Activated gamma-delta T cell treated with Interleukin-2 at 50 U/mL for 16 hours (primary cell): ENCODE data around the gene SLC22A13.
"Not testable (repeated sequence)": the region's sequence is repeated elsewhere in the genome, so short reads cannot be mapped to it uniquely, and the experiment has no call there.

Source experiments
- DNase-seq: peaks from one replicate; pipeline ENCODE4 v3.0.0-alpha.2; 2020

The SLC22A13 gene, protein sequence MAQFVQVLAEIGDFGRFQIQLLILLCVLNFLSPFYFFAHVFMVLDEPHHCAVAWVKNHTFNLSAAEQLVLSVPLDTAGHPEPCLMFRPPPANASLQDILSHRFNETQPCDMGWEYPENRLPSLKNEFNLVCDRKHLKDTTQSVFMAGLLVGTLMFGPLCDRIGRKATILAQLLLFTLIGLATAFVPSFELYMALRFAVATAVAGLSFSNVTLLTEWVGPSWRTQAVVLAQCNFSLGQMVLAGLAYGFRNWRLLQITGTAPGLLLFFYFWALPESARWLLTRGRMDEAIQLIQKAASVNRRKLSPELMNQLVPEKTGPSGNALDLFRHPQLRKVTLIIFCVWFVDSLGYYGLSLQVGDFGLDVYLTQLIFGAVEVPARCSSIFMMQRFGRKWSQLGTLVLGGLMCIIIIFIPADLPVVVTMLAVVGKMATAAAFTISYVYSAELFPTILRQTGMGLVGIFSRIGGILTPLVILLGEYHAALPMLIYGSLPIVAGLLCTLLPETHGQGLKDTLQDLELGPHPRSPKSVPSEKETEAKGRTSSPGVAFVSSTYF

DNA sequence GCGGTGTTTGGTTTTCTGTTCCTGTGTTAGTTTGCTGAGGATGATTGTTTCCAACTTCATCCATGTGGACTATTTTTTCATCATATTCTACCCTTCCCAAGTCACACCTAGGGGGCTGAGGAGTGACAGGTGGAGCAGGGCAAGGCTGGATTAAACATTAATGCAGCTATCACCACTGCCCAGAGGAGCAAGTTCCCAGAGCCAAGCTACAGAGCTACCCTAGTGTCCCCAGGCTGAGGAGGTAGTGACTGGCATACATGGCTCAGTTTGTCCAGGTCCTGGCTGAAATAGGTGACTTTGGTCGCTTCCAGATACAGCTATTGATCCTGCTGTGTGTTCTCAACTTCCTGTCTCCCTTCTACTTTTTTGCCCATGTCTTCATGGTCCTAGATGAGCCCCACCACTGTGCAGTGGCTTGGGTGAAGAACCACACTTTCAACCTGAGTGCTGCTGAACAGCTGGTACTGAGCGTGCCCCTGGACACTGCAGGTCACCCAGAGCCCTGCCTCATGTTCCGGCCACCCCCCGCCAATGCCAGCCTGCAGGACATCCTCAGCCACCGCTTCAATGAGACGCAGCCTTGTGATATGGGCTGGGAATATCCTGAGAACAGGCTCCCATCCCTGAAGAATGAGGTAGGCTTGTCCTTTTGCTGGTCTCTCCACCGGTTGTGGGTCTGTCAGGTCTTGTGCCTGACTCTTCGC, at the start of gene SLC22A13:
Gene SLC22A13, plus strand, starts transcription at position 209 of the 704 bp plus-strand sequence. Its CDS starts 49 bp downstream, at position 258.
- no peak for DNase-seq

DNA sequence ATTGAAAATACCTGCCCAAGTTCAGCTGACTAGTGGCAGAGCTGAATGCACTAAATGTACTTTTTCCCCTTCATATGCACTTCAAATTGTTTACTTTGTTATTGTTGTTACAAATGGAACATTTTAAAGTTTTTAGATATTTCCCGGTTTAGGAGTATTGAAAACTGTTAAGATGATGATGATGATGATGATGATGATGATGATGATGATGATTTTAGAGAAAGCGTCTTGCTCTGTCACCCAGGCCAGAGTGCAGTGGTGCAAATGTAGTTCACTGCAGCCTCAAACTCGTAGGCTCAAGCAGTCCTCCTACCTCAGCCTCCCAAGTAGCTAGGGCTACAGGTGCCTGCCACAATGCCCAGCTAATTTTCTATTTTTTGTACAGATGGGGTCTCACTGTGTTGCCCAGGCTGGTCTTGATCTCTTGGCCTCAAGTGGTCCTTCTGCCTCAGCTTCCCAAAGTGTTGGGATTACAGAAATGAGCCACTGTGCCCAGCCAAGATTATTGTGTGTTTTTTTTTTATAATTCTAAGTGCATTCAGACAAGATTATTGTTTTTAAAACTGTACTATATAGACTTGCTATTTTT, 45.9 kb upstream of the SLC22A13 start:
- no peak for DNase-seq

DNA sequence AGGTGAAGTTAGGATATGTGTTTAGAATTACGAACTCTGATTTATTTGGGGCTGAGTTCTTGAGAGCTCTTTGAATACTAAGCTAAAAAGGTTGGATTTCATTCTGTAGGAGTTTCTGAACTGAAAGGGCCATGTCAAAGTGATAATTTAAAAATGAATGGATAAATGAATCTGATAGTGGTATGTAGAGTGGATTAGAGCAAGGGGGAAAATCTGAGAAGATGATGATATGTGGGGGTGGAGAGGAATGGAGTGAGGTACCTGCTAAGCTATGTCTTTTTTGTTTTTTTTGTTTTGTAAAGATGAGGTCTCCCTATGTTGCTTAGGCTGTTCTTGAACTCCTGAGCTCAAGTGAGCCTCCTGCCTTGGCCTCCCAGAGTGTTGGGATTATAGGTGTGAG, 44.6 kb upstream of the SLC22A13 start:
- DNase-seq, result no peak

DNA sequence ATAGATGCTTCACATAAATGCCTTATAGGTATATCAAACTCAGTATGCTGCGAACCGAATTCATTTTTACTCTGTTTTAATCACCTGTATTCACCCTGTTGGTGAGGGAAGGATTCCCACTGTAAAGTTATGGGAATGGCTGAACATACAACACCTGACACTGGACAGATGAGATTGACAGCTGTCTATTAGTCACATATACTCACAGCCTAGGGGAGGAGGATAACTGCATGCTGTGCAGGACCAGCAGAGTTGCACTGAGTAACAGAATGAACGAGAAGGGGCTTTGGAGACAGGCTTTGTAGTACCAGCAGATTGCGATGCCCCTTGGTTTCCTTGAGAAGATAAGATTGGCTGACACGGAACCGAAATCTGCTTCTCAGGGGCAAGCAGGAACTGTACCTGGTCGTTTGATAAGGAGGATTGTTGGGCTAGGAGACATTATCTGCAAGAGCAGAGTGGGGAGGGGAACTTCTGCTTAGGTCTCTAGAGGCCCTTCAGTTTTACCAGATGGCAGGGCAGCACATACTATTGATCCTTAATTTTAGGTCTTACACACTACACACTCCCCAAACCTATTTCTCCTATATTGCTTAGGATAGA, 43.5 kb upstream of the SLC22A13 start:
- DNase-seq, result no peak

DNA sequence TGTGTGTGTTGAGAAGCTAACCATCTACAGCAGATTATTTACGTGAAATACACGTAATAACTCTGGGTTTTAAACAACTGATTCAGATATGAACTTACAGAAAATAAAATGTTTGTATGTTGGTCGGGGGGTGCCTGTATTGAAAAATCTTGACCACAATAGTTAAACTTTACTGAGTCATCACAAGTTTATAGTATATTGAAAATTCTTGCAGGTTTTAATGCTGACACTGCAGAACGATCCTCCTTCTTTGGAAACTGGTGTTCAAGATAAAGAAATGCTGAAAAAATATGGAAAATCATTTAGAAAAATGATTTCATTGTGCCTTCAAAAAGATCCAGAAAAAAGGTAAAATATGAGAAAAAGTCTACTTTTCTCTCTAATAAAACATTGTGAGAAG, 41.3 kb upstream of the SLC22A13 start:
- DNase-seq, result no peak

DNA sequence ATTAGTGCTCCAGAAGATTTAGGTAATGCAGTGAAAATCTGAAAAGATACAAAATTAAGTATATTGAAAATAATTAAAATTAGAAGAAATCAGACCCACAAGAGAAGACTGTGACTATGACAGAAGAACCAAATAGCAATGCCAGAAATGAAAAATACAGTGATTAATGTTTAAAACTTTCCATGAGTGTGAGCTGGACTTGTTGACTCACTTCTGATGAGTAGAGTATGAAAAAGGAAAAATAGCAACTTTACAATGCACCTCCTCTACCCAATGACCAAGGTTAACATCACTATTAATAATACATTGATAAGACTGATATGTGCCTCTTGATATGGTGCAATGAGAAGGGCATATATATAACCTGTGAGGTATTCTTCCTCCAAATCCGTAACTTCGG, 39.3 kb upstream of the SLC22A13 start:
- DNase-seq, result no peak

DNA sequence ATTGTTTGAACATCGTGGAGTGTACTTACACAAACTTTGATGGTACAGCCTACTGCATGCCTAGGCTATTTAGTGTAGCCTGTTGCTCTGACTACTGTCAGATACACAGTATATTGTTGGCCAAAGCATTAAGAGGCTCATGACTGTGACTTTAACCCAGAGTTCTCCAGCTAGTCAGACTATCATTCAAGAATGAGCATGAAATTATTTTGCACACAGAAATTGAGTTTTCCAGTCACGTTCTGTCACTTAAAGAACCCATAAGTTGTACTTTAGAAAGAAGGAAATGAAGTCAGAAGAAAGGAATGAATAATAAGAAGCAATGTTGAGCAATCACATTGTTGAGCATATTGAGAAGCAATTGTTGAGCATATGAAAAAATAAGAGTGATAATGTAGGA, 37.6 kb upstream of the SLC22A13 start:
- DNase-seq, result no peak

DNA sequence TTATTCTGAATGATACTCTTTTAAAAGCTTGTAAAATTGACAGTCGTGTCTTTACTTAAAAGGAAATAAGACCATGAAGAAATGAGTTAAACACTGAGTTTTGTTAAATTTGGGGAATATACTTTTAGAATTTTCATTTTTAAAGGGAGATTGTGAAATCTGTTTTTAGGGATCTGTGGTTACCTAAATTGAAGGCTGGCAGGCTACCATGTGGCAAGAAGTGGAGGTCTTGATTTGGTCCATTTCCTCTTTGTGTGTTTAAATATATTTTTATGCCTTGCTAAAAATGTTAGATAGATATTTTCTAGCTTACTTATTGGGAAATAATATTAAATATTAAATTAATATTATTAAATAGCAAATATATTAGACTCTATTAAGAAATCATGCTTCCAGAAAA, 36.6 kb upstream of the SLC22A13 start:
- no peak for DNase-seq

DNA sequence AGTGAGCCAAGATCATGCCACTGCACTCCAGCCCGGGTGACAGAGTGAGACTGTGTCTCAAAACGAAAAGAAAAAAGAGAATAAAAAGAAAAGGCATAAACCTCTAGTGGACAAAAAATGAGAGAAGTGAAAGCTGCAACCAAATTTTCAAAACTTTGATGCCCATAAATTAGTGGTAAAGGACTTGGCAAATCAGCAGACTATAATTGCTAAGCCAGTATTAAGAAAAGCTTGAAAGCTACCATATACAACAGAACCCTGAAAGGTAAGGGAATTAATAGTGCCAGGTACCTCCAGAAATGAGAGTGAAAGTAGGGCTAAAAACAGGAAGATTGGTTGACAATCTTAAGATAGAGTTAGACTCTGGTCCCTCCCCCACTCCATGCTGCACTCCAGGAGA, 32.9 kb upstream of the SLC22A13 start:
- no peak for DNase-seq

DNA sequence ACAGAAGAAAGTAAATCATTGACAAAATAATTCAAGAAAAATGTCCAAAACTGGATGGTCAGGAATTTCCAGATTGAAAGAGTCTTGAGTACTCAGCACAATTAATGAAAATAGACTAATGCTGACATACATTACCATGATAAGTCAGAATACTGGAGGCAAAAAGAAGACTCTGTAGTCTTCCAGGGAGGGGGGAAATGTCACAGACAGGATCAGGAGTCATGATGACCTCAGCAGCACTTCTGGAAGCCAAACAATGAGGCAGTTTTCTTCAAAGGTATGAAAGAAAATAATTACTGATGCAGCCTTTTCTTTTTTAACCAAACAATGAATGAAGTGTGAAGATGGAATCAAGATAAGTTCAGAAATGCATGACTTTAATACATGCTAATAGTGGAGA, 30.1 kb upstream of the SLC22A13 start:
- DNase-seq, result no peak

DNA sequence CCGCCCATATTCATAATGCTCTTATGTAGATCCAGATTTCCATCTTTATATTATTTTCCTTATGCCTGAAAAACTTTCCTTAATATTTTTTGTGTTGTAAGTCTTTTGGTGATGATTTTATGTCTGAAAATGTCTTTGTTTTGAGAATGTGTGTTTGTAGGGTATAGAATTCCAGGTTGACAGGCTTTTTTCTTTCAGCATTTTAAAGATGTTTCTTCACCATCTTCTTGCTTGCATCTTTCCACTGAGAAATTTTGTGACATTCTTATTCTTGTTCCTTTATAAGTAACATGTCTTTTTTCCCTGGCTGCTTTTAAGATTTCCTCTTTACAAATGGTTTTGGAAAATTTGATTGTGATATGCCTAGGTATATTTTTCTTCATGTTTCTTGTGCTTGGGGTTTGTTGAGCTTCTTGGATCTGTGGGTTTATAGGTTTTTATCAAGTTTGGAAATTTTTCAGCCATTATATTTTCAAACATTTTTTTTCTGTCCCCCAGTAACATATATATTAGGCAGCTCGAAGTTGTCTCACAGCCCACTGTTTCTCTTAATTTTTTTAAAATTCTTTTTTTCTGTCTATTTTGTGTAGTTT, 27.1 kb upstream of the SLC22A13 start:
- DNase-seq, result no peak

DNA sequence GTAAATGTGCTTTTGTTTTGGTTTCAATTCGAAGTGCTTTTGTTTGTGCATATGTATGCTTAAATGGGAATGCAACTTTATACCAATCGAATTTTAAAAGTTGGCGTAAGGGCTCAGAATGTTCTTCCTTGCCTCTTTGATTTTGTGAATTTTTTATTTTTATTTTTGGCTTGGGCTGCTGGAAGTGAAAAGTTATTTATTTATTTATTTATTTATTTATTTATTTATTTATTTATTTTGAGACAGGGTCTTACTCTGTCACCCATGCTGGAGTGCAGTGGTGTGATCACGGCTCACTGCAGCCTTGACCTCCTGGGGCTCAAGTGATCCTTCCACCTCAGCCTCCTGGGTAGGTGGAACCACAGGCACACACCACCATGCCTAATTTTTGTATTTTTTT, 22.8 kb upstream of the SLC22A13 start:
- DNase-seq, result not testable (repeated sequence)

DNA sequence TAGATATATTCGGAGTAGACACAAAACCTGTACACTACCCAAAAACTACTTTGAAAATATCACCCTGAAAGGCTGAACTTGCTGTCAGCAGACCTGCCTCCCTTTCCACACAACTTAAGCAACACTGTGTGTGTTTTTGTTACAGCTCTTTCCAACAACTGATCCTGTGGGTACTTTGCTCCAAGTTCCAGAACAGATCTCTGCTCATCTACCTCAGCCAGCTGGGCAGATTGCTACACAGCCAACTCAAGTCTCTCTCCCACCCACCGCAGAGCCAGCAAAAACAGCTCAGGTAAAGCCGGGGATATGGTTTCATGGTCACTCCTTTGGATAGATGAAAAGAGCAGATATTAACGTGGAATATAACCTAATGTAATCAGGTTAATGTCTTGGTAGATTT, 19.7 kb upstream of the SLC22A13 start:
- no peak for DNase-seq

DNA sequence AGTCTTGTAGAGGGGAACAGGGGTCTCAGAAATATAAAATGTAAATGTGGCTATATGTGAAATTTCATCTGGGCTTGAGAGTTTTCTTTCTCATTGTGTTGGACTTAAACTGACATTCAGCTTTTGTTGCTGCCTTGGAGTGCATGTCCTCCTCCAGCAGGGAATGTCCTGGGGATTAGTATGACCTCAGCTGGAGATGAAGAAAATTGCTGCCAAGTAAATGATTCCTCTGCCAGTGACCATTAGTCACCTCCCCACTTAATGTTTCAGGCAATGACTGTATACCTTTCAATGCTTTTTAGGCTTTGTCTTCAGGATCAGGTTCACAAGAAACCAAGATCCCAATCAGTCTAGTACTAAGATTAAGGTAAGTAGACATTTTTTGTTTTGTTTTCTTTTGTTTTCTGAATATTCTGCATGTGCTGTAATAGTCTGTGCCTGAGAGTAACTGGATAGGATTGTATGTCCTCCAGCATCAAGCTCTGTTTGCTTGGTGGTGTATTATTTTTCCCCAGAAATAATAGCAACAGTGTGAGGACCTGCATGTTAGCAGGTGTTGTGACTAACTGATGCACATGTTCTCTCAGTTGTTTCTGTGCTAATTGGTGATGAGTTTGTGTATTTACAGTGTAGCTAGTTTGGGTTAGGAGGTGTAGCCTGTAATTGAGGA, 18.1 kb upstream of the SLC22A13 start:
- no peak for DNase-seq

DNA sequence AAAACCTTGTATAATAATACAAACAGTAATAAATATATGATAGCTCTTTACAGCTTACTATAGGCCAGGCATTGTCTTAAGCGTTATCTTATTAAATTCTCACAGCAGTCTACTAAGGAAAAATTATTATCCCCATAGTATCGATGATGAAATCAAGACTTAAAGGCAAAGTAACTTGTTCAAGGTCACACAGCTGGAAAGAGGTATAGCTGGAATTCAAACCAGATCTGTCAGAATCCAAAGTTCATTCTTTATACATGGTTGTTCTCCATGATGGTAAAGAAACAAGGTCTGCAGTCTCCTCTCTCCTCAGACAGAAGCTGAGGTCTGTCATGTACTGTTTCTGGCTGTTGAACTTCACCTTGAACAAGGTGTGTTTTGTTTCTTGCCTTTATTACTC, 15.4 kb upstream of the SLC22A13 start:
- no peak for DNase-seq

DNA sequence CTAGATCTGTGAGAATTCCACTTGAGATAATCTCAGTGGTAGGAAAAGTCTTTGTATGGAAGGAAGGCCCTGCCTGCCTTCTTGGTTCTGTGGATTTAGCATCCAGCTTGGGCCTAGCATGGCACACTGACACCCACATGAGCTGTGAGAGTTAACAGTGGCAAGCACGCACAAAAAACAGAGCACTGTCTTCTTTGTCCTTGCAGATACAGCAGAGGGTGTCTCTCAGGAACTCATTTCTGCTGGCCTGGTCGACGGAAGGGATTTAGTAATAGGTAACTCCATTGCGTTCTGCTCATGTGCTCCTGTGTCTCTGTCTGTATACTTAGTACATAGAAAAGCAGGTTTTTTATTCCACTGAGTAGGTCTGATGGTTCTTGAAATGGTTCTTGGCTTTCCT, 14.4 kb upstream of the SLC22A13 start:
- DNase-seq, result no peak

DNA sequence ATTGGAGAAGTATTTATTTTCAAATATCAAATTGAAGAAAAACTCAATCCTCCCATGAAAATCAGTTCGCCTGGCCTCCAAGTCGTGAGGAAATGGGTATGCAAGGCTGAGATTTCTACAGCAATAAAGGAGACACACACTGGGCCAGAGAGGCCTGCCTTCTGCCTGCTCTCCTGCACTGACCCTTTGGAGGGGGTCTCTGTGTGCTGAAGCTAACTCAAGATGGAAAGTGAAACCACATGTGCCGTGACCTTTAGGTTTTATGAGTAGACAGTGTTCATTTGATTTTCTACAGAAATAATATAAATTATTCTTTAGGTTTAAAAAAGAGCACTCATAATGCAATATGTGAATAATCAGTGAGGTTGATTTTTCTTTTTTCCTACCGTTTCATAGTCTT, 11.9 kb upstream of the SLC22A13 start:
- no peak for DNase-seq

DNA sequence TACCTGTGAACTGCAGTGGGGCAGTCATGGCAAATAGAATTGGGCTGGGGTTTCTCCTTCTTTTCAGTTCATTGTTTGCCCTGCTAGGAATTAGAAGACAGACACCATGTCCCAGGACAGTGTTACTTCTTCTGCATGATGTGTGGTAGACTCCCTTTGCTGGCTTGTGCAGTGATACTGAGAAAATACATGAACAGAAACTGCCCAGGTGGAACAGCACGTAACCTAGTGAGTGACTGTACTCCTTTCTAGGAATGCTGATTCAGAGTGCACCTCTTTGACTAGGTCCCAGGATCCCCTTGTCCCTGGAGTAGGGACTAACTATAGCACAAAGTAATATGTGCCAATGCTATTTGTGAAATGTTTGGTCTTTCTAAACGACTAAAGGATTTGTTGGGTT, 10.7 kb upstream of the SLC22A13 start:
- no peak for DNase-seq

DNA sequence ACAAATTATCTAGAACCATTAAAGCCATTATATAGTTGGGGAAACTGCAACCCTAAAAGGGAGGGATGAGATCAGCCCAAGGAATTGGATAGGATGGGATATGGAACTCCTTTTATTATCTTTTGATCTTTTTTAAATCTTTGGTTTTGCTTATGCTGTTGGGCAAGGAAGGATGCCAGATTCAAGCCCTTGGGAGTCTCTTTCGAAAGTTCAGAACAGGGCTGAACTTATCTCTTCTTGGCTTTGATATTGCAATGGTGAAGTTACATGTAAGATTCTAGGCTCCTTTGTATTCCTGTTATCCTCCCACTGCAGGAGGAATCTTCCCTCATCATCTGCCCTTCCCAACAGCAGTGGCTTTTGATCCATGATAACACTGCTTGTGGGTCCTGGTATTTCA, 10.0 kb upstream of the SLC22A13 start:
- DNase-seq, result no peak

DNA sequence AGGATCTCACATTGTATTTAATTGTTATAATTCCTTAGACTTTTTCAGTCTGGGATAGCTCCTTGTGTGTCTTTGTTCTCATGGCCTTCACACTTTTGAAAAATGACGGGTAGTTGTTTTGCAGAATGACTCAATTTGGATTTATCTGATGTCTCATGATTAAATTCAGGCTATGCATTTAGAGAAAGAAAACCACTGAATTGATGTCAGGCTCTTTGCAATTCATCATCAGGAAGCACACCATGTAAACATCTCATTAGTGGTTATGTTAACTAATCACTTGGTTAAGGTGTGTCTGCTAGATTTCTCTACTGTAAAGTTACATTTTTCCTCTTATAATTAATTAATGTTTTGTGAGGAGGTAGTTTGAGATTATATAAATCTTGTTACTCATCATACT, 8.0 kb upstream of the SLC22A13 start:
- no peak for DNase-seq

DNA sequence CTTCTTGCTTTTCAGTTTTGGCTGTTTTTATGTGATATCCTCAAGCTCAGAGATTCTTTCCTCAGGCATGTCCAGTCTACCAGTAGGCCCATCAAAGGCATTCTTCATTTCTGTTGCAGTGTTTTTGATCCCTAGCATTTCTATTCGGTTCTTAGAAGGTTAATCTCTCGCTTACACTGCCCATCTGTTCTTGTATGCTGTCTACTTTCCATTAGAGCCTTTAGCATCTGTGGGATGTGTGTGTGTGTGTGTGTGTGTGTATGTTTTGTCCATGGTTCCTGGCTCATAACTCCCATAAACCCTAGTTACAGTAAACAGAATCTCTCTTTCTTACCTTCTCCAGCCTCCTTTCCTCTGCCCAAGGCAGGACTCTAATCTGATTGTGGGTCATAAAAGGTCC, 5.1 kb upstream of the SLC22A13 start:
- no peak for DNase-seq

DNA sequence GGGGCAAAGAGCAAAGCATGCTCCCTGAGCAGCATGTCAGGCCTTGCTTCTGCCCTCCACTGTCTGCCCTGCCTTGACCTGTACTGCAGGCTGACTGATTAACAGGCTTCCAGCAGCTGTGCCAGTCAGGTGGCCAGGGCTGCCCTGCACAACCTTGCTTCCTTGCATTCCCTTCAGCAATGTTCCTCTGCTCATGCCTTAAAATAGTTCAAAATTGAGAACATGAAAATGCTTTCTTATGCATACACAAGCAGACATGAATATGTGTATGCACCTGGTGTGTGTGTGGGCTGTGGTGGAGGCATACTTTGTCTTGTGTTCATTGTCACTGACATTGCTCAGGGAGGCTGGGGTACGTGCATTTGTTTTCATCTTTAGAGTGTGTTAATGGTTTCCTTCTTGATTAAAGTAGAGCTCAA, 1.2 kb upstream of the SLC22A13 start:
- DNase-seq, result no peak
